Measurements from ENCODE around the gene ANO7. TPM values are rescaled to one million over a fixed set of nuclear protein-coding genes. Genes with fewer than 3 reads are reported as not detected.
"Not testable (repeated sequence)": the region's sequence is repeated elsewhere in the genome, so short reads cannot be mapped to it uniquely, and the experiment has no call there.

The ANO7 gene
- total RNA-seq, 1 donor from 2014 or later = under 0.01 TPM

- FAIRE-seq (no peak), DNase-seq (ENCODE audit: low read depth) (no peak)
- Histone ChIP-seq H3K36me3 (ENCODE audit: control insufficient read depth, insufficient read depth, low read length) (no peaks in the 10 kb centered on the region), H3K4me3 (ENCODE audit: low read depth, low read length) (no peak overlapping the region), H3K27me3 (ENCODE audit: control insufficient read depth, insufficient read depth, low read length) (no peaks in the 10 kb centered on the region)
- no peak for TF ChIP-seq CTCF (IDR thresholded peaks at IDR 0.05; ENCODE audit: insufficient read depth, low read length, severe bottlenecking)
Measured at GRCh38 chr2:241195506-241196130, 7.1 kb downstream of the ANO7 start.

- not testable (repeated sequence) for FAIRE-seq; DNase-seq (ENCODE audit: low read depth); H3K4me3 ChIP-seq (ENCODE audit: low read depth, low read length); H3K27me3 ChIP-seq (ENCODE audit: control insufficient read depth, insufficient read depth, low read length); H3K36me3 ChIP-seq (ENCODE audit: control insufficient read depth, insufficient read depth, low read length)
Measured at GRCh38 chr2:241197246-241197645, 8.8 kb downstream of the ANO7 start.

- Histone ChIP-seq H3K4me3 (ENCODE audit: low read depth, low read length) (no peak overlapping the region), H3K36me3 (ENCODE audit: control insufficient read depth, insufficient read depth, low read length) (no peaks in the 10 kb centered on the region), H3K27me3 (ENCODE audit: control insufficient read depth, insufficient read depth, low read length) (no peaks in the 10 kb centered on the region)
- FAIRE-seq = no peak
- DNase-seq (ENCODE audit: low read depth) = no peak
- TF ChIP-seq CTCF (IDR thresholded peaks at IDR 0.05; ENCODE audit: insufficient read depth, low read length, severe bottlenecking) = no peak
Measured at GRCh38 chr2:241197947-241198346, 9.5 kb downstream of the ANO7 start.

GRCh38 chr2:241198381-241199279, 10.2 kb downstream of the ANO7 start:
- no peak for DNase-seq (ENCODE audit: low read depth)
- Histone ChIP-seq H3K36me3 (ENCODE audit: control insufficient read depth, insufficient read depth, low read length) (no peaks in the 10 kb centered on the region), H3K4me3 (ENCODE audit: low read depth, low read length) (no peak overlapping the region), H3K27me3 (ENCODE audit: control insufficient read depth, insufficient read depth, low read length) (no peaks in the 10 kb centered on the region)
- TF ChIP-seq CTCF (IDR thresholded peaks at IDR 0.05; ENCODE audit: insufficient read depth, low read length, severe bottlenecking) = no peak
- FAIRE-seq = no peak

GRCh38 chr2:241199286-241199685, 10.8 kb downstream of the ANO7 start:
- no peaks in the 10 kb centered on the region for H3K36me3 ChIP-seq (ENCODE audit: control insufficient read depth, insufficient read depth, low read length)
- no peak for TF ChIP-seq CTCF (IDR thresholded peaks at IDR 0.05; ENCODE audit: insufficient read depth, low read length, severe bottlenecking)
- H3K4me3 ChIP-seq (ENCODE audit: low read depth, low read length) = no peak overlapping the region
- DNase-seq (ENCODE audit: low read depth) (no peak), FAIRE-seq (no peak)
- no peaks in the 10 kb centered on the region for H3K27me3 ChIP-seq (ENCODE audit: control insufficient read depth, insufficient read depth, low read length)
